ENCODE data around the gene GABBR2. TPM values are rescaled to one million over a fixed set of nuclear protein-coding genes. Genes with fewer than 3 reads are reported as not detected.

GABBR2 gene
- total RNA-seq, 1 donor from 2014 or later, result not detected

DNA sequence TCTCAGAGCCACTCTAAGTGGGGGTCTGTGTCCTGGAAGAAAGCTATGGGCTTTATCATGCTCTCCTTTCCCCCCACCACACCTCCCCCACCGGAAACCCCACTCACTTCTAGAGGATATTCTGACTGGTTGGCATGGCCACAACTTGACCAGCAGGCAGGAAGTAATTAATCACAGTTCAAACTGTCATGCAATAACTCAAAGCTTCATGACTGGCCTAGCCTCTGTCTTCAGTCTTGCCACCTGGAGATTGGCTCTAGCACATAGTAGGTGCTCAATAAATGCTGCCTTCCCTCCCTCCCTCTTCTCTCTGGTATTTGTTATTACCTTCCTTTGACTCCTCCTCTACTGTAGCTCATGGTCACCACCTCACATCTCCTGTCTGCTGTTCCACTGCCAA, 124.7 kb downstream of the GABBR2 start:
- Mint-ChIP-seq H3K4me1 (ENCODE audit: unreplicated experiment) (no peaks in the 10 kb centered on the region), H3K27me3 (ENCODE audit: unreplicated experiment) (peaks cover 23% of the 10 kb centered on the region), H3K27ac (ENCODE audit: unreplicated experiment) (no peak overlapping the region), H3K36me3 (ENCODE audit: unreplicated experiment) (no peaks in the 10 kb centered on the region), H3K4me3 (ENCODE audit: unreplicated experiment) (no peak overlapping the region), H3K9me3 (ENCODE audit: unreplicated experiment) (no peaks in the 10 kb centered on the region)
- TF ChIP-seq, protein P1, sequence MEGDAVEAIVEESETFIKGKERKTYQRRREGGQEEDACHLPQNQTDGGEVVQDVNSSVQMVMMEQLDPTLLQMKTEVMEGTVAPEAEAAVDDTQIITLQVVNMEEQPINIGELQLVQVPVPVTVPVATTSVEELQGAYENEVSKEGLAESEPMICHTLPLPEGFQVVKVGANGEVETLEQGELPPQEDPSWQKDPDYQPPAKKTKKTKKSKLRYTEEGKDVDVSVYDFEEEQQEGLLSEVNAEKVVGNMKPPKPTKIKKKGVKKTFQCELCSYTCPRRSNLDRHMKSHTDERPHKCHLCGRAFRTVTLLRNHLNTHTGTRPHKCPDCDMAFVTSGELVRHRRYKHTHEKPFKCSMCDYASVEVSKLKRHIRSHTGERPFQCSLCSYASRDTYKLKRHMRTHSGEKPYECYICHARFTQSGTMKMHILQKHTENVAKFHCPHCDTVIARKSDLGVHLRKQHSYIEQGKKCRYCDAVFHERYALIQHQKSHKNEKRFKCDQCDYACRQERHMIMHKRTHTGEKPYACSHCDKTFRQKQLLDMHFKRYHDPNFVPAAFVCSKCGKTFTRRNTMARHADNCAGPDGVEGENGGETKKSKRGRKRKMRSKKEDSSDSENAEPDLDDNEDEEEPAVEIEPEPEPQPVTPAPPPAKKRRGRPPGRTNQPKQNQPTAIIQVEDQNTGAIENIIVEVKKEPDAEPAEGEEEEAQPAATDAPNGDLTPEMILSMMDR (IDR thresholded peaks at IDR 0.05), result no peak
- DNase-seq (ENCODE audit: extremely low spot score, unreplicated experiment), result no peak

DNA sequence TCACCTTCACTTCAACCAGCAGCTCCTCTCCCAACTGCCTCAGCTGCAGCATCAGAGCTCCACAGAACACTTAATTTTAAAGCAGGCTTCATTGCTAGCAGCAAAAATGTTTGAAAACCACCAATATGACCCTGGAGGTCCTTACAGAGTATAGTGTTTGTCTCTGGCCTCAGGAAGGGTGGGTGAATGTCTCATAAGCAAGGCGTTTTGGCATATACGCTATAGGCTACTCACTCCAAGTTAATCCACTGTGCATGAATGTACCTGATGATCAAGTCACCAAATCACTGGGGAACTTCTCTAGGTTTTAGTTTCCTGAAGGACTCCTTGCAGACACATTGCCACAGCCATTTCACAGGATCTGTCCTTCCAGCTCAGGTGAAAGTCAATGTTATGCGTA, 125.3 kb downstream of the GABBR2 start:
- Mint-ChIP-seq H3K27me3 (ENCODE audit: unreplicated experiment) (peaks cover 25% of the 10 kb centered on the region), H3K27ac (ENCODE audit: unreplicated experiment) (no peak overlapping the region), H3K4me1 (ENCODE audit: unreplicated experiment) (no peaks in the 10 kb centered on the region), H3K9me3 (ENCODE audit: unreplicated experiment) (no peaks in the 10 kb centered on the region), H3K36me3 (ENCODE audit: unreplicated experiment) (no peaks in the 10 kb centered on the region), H3K4me3 (ENCODE audit: unreplicated experiment) (no peak overlapping the region)
- no peak for DNase-seq (ENCODE audit: extremely low spot score, unreplicated experiment)
- TF ChIP-seq, protein P1 (IDR thresholded peaks at IDR 0.05), result no peak

DNA sequence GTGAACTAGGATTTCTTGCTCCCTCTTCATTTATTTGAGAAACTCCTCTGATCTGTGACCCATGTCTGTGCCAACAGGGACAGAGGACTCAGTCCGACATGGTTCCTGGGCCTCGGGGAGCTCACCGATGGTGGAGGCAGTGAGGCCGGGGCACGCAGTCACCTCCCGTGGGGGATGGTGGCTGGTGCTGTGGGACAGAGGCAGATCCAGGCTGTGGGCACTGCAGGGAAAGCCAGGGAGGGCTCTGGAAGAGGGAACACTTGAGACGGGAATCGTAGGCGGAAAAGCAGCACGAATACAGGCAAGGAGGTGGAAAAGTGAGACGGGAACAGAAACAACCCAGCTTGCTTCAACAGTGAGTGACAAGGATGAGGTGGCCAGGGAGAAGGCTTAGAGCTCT, 127.8 kb downstream of the GABBR2 start:
- TF ChIP-seq, protein P1 (IDR thresholded peaks at IDR 0.05), result no peak
- Mint-ChIP-seq H3K4me1 (ENCODE audit: unreplicated experiment) (no peaks in the 10 kb centered on the region), H3K36me3 (ENCODE audit: unreplicated experiment) (no peaks in the 10 kb centered on the region), H3K9me3 (ENCODE audit: unreplicated experiment) (no peaks in the 10 kb centered on the region), H3K27me3 (ENCODE audit: unreplicated experiment) (peaks cover 22% of the 10 kb centered on the region), H3K4me3 (ENCODE audit: unreplicated experiment) (no peak overlapping the region), H3K27ac (ENCODE audit: unreplicated experiment) (no peak overlapping the region)
- no peak for DNase-seq (ENCODE audit: extremely low spot score, unreplicated experiment)

DNA sequence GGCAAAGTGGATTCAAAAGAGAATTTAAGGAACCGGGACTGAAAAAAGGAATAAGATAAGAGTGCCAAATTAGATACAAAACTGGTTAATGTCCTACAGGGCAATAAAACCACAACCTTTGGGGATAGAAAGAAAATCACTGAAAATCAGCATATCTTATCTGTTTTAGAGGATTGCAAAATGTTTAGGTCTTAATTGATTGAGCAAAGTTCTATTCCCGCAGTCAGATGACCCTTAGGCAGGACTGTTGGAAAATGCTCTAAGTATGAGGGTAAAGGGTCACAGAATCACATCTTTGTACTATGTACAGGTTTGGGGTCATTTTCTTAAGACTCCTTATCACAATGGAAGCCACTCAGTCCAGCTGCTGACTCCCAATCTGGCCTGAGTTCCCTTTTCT, 129.0 kb downstream of the GABBR2 start:
- Mint-ChIP-seq H3K4me3 (ENCODE audit: unreplicated experiment) (no peak overlapping the region), H3K27me3 (ENCODE audit: unreplicated experiment) (peaks cover 22% of the 10 kb centered on the region), H3K9me3 (ENCODE audit: unreplicated experiment) (no peaks in the 10 kb centered on the region), H3K27ac (ENCODE audit: unreplicated experiment) (no peak overlapping the region), H3K36me3 (ENCODE audit: unreplicated experiment) (no peaks in the 10 kb centered on the region), H3K4me1 (ENCODE audit: unreplicated experiment) (no peaks in the 10 kb centered on the region)
- no peak for DNase-seq (ENCODE audit: extremely low spot score, unreplicated experiment)
- TF ChIP-seq, protein P1 (IDR thresholded peaks at IDR 0.05), result no peak

DNA sequence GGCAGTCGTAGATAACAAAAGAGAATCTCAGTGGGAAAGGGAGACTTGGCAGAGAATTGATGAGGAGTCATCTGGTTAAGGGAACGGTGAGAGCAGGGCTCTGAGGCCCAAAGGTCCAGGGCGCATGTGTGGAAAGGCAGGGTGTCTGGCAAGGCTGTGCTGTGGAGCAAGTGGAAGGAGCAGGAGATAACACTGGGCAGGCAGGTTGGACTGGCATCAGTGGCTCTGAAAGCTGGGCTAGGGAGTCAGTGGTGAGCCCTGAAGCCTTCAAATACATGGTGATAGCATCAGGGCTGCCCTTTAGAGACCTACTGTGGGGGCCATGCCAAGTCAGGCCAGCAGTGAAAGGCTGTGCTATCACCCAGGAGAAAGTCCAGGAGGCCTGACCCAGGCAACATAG, 131.3 kb downstream of the GABBR2 start:
- peaks cover 14% of the 10 kb centered on the region for H3K27me3 Mint-ChIP-seq (ENCODE audit: unreplicated experiment)
- H3K27ac Mint-ChIP-seq (ENCODE audit: unreplicated experiment), result no peak overlapping the region
- no peaks in the 10 kb centered on the region for H3K4me1 Mint-ChIP-seq (ENCODE audit: unreplicated experiment)
- H3K9me3 Mint-ChIP-seq (ENCODE audit: unreplicated experiment), result no peaks in the 10 kb centered on the region
- DNase-seq (ENCODE audit: extremely low spot score, unreplicated experiment), result no peak
- no peaks in the 10 kb centered on the region for H3K36me3 Mint-ChIP-seq (ENCODE audit: unreplicated experiment)
- no peak overlapping the region for H3K4me3 Mint-ChIP-seq (ENCODE audit: unreplicated experiment)
- TF ChIP-seq, protein P1 (IDR thresholded peaks at IDR 0.05), result no peak
